ENCODE measurements around the gene SPATA31E1.
"Not testable (repeated sequence)": the region's sequence is repeated elsewhere in the genome, so short reads cannot be mapped to it uniquely, and the experiment has no call there.

SPATA31E1 gene

DNA sequence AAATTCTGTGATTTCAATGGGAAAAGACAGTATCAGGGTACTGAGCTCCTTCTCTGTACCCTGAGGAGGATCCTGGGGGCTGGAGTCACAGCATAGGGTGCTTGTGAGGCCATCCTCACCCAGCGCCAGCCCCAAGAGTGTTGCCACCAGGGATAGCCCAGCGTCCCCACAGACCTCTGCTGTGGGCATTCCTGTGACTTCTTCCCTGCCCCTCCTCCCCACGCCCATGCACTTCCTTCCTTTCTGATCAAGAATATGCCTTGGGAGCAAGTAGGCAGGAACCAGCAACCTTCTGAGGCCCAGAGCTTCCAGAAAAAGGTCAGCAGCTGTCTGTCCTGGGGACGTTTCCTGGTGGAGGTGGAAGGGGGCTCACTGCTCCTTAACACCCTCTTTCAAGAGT, 31.5 kb upstream of the SPATA31E1 start:
- H3K4me3 ChIP-seq (ENCODE audit: insufficient read depth, low read depth, low read length); H3K27me3 ChIP-seq (ENCODE audit: control insufficient read depth, insufficient read depth, low read length, poor library complexity, severe bottlenecking); H3K9me3 ChIP-seq (ENCODE audit: control insufficient read depth, low read length); H3K36me3 ChIP-seq (ENCODE audit: control insufficient read depth, insufficient read depth, low read length); H3K27ac ChIP-seq (ENCODE audit: insufficient read depth, low read depth, low read length, poor library complexity, severe bottlenecking); H3K4me1 ChIP-seq (ENCODE audit: control insufficient read depth, insufficient read depth, low read length): not testable (repeated sequence)
- WGBS, 2 experiments: 91 to 96% methylated on average over 4 of the region's 4 CpGs

DNA sequence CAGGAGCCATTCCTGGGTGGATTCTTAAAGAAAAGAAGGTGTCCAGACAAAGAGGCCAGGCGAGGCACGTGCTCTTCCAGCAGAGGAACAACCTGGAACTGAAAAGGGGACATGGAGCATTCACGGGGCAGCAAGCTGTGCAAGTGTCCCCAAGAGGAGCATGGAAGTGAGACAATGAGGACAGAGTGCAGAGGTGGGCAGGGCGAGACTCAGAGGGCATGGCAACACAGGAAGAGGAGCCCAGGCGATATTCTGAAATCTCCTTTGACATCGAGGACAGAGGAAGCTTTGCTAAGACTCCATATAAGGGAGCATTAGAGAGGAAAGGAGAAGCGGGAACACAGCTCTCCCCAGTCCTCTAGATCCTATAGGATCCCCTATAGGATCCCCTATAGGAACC, 29.4 kb upstream of the SPATA31E1 start:
- Histone ChIP-seq H3K4me3 (ENCODE audit: insufficient read depth, low read depth, low read length) (no peak overlapping the region), H3K27ac (ENCODE audit: insufficient read depth, low read depth, low read length, poor library complexity, severe bottlenecking) (no peak overlapping the region), H3K36me3 (ENCODE audit: control insufficient read depth, insufficient read depth, low read length) (no peaks in the 10 kb centered on the region), H3K27me3 (ENCODE audit: control insufficient read depth, insufficient read depth, low read length, poor library complexity, severe bottlenecking) (no peaks in the 10 kb centered on the region), H3K9me3 (ENCODE audit: control insufficient read depth, low read length) (no peaks in the 10 kb centered on the region), H3K4me1 (ENCODE audit: control insufficient read depth, insufficient read depth, low read length) (no peaks in the 10 kb centered on the region)
- WGBS, 2 experiments: 90 to 92% methylated on average over 7 of the region's 7 CpGs

DNA sequence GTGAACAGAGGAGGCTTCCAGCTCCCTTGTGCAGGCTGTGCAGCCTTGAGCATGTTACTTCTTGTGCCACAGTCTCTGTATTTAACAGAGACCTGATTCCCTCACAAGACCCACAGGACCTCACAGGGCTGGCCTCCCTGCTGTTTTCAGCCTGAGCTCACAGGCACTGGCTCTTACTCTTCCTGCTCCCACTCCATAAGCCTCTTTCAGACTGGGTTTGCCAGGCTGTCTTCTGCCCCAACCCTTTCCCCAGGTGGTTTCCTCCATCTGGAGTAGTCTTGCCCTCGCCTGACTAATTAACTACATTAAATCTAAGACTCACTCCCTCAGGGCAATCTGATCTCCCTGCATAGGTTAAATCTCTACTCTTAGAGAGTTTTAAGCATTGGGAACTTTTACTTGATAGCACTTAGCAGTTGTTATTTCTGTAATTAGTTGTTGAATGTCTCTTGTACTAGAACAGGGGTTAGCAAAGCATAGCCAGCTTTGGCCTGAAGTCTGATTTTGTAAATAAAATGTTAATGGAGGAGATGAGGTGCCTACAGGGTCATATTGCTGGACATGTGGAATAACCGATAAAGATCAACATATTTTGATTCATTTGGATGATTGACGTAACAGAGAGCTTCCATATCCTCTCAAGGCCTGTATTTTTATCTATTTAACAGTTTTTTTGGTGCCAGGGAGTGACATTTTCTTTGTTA, 28.6 kb upstream of the SPATA31E1 start:
- Histone ChIP-seq H3K27me3 (ENCODE audit: control insufficient read depth, insufficient read depth, low read length, poor library complexity, severe bottlenecking) (no peaks in the 10 kb centered on the region), H3K4me3 (ENCODE audit: insufficient read depth, low read depth, low read length) (no peak overlapping the region), H3K27ac (ENCODE audit: insufficient read depth, low read depth, low read length, poor library complexity, severe bottlenecking) (no peak overlapping the region), H3K4me1 (ENCODE audit: control insufficient read depth, insufficient read depth, low read length) (no peaks in the 10 kb centered on the region), H3K9me3 (ENCODE audit: control insufficient read depth, low read length) (no peaks in the 10 kb centered on the region), H3K36me3 (ENCODE audit: control insufficient read depth, insufficient read depth, low read length) (no peaks in the 10 kb centered on the region)
- 88 to 100% methylated on average over 2 to 3 of the region's 3 CpGs for WGBS, 2 experiments

DNA sequence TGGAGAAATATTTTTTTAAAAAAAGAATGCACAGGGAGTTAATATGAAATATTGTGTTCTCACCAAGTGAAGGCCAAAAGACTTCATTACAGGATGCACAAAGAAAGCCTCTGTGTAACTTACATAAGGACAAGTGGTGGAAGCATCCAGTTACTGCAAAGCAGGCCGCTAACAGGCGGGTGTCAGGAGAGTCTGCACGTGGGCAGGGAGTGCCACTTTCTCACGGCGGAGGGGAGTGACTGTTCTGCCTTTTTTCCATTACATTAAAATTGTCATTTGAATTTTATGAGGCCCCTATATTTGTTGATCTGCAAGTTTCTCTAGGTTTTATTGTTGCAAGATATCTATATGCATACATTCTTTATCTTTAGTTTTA, 28.1 kb upstream of the SPATA31E1 start:
- Histone ChIP-seq H3K27ac (ENCODE audit: insufficient read depth, low read depth, low read length, poor library complexity, severe bottlenecking) (no peak overlapping the region), H3K9me3 (ENCODE audit: control insufficient read depth, low read length) (no peaks in the 10 kb centered on the region), H3K27me3 (ENCODE audit: control insufficient read depth, insufficient read depth, low read length, poor library complexity, severe bottlenecking) (no peaks in the 10 kb centered on the region), H3K36me3 (ENCODE audit: control insufficient read depth, insufficient read depth, low read length) (no peaks in the 10 kb centered on the region), H3K4me1 (ENCODE audit: control insufficient read depth, insufficient read depth, low read length) (no peaks in the 10 kb centered on the region), H3K4me3 (ENCODE audit: insufficient read depth, low read depth, low read length) (no peak overlapping the region)
- WGBS, 2 experiments: 80 to 85% methylated on average over 5 of the region's 5 CpGs

DNA sequence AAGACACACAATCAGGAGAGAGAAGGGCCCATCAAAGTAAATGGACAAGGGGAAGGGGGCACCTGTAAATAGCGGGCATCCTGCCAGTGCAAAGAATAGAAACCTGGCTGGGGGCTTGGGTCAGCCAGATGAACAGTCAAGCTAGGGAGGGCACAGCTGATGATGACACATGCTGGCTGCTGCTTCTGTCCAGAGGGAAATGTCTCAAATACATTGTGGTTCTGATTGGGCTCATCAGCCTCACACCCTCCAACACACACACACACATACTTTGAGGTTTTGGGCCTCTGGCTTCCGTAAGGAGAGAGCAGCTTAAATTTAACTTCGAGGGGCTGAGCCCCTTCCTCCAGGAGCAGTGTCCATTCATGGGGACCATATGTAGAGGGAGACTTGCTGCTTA, 27.6 kb upstream of the SPATA31E1 start:
- Histone ChIP-seq H3K4me1 (ENCODE audit: control insufficient read depth, insufficient read depth, low read length) (no peaks in the 10 kb centered on the region), H3K36me3 (ENCODE audit: control insufficient read depth, insufficient read depth, low read length) (no peaks in the 10 kb centered on the region), H3K4me3 (ENCODE audit: insufficient read depth, low read depth, low read length) (no peak overlapping the region), H3K27ac (ENCODE audit: insufficient read depth, low read depth, low read length, poor library complexity, severe bottlenecking) (no peak overlapping the region), H3K9me3 (ENCODE audit: control insufficient read depth, low read length) (no peaks in the 10 kb centered on the region), H3K27me3 (ENCODE audit: control insufficient read depth, insufficient read depth, low read length, poor library complexity, severe bottlenecking) (no peaks in the 10 kb centered on the region)
- 93 to 97% methylated on average over 3 of the region's 3 CpGs for WGBS, 2 experiments

DNA sequence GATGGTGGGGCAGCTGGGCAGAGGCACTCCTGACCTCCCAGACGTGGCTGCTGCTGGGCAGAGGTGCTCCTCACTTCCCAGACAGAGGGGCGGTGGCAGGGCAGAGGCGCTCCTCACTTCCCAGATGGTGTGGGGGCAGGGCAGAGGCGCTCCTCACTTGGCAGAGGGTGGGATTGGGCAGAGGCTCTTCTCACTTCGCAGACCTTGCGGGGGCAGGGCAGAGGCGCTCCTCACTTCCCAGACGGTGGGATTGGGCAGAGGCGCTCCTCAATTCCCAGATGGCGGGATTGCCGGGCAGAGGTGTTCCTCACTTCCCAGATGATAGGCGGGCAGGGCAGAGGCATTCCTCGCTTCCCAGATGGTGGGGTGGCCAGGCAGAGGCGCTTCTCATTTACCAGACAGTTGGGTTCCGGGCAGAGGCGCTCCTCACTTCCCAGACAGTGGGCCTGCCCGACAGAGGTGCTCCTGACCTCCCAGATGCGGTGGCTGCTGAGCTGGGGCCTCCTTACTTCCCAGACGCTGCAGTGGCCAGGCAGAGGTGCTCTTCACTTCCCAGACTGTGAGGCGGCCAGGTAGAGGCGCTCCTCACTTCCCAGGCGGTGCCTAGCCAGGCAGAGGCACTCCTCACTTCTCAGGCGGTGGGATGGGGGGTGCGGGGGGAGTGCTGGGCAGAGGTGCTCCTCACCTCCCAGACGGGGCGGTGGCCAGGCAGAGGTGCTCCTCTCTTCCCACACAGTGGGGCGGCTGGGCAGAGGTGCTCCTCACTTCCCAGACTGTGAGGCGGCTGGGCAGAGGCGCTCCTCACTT, 25.3 kb upstream of the SPATA31E1 start:
- Histone ChIP-seq H3K9me3 (ENCODE audit: control insufficient read depth, low read length) (no peaks in the 10 kb centered on the region), H3K4me3 (ENCODE audit: insufficient read depth, low read depth, low read length) (no peak overlapping the region), H3K27me3 (ENCODE audit: control insufficient read depth, insufficient read depth, low read length, poor library complexity, severe bottlenecking) (no peaks in the 10 kb centered on the region), H3K4me1 (ENCODE audit: control insufficient read depth, insufficient read depth, low read length) (no peaks in the 10 kb centered on the region), H3K36me3 (ENCODE audit: control insufficient read depth, insufficient read depth, low read length) (no peaks in the 10 kb centered on the region), H3K27ac (ENCODE audit: insufficient read depth, low read depth, low read length, poor library complexity, severe bottlenecking) (no peak overlapping the region)
- WGBS, 2 experiments: 92% methylated on average over 29 of the region's 29 CpGs

DNA sequence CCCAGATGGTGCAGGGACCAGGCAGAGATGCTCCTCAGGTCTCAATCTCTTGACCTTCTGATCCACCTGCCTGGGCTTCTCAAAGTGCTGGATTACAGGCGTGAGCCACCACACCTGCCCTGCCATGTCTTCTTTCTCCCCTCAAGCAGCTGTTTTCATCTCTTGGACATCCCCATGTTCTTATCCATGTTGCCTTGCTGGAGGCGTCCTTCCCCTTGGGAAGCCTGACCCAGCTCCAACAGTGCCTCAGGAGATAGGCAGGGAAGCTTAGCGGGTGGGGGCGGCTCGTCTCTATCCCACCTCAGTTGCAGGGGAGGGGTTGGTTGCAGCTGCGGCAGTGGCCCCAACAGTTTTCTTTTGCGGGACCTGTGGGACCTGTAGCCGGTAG, 24.7 kb upstream of the SPATA31E1 start:
- H3K27ac ChIP-seq (ENCODE audit: insufficient read depth, low read depth, low read length, poor library complexity, severe bottlenecking): no peak overlapping the region
- H3K4me1 ChIP-seq (ENCODE audit: control insufficient read depth, insufficient read depth, low read length): no peaks in the 10 kb centered on the region
- H3K36me3 ChIP-seq (ENCODE audit: control insufficient read depth, insufficient read depth, low read length): no peaks in the 10 kb centered on the region
- no peak overlapping the region for H3K4me3 ChIP-seq (ENCODE audit: insufficient read depth, low read depth, low read length)
- no peaks in the 10 kb centered on the region for H3K27me3 ChIP-seq (ENCODE audit: control insufficient read depth, insufficient read depth, low read length, poor library complexity, severe bottlenecking)
- H3K9me3 ChIP-seq (ENCODE audit: control insufficient read depth, low read length): no peaks in the 10 kb centered on the region
- WGBS, 2 experiments: 96% methylated on average over 8 of the region's 8 CpGs

DNA sequence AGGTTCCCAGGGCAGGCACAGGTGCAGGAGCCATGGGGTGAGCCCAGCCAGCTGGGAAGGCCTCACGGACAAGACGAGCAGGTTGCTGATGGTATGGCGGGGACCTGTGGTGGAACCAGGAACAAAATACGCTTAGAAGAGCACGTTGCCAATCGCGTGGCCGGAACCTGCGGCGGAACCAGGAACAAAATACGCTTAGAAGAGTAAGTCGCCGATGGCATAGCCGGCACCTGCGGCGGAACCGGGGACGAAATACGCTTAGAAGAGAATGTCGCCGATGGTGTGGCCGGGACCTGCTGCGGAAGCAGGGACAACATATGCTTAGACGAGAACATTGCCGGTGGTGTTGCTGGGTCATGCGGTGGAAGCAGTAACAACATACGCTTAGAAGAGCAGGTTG, 23.5 kb upstream of the SPATA31E1 start:
- WGBS, 2 experiments: 95 to 96% methylated on average over 27 of the region's 27 CpGs
- no peaks in the 10 kb centered on the region for H3K27me3 ChIP-seq (ENCODE audit: control insufficient read depth, insufficient read depth, low read length, poor library complexity, severe bottlenecking)
- no peak overlapping the region for H3K27ac ChIP-seq (ENCODE audit: insufficient read depth, low read depth, low read length, poor library complexity, severe bottlenecking)
- H3K4me1 ChIP-seq (ENCODE audit: control insufficient read depth, insufficient read depth, low read length): no peaks in the 10 kb centered on the region
- no peaks in the 10 kb centered on the region for H3K9me3 ChIP-seq (ENCODE audit: control insufficient read depth, low read length)
- H3K36me3 ChIP-seq (ENCODE audit: control insufficient read depth, insufficient read depth, low read length): no peaks in the 10 kb centered on the region
- no peak overlapping the region for H3K4me3 ChIP-seq (ENCODE audit: insufficient read depth, low read depth, low read length)

DNA sequence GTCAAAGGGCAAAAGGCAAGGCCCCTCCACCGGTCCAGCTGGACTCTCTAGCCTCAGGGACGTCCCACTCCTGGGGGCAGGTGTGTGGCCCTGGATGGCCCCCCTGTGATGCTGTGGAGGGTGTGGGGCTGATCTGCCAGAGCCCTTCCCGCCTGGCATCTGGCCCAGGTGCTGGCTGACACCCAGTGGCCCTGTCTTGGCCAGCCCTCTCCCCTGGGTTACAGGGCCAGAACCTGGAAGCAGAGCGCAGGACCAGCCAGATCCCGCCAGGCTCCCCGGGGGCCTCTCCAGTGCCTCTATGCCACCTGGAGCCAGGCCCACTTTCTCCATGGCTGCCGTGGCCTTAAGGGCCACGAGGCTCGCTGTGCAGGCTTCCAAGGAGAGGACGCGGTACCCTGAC, 22.9 kb upstream of the SPATA31E1 start:
- Histone ChIP-seq H3K27ac (ENCODE audit: insufficient read depth, low read depth, low read length, poor library complexity, severe bottlenecking) (no peak overlapping the region), H3K4me3 (ENCODE audit: insufficient read depth, low read depth, low read length) (no peak overlapping the region), H3K27me3 (ENCODE audit: control insufficient read depth, insufficient read depth, low read length, poor library complexity, severe bottlenecking) (no peaks in the 10 kb centered on the region), H3K9me3 (ENCODE audit: control insufficient read depth, low read length) (no peaks in the 10 kb centered on the region), H3K36me3 (ENCODE audit: control insufficient read depth, insufficient read depth, low read length) (no peaks in the 10 kb centered on the region), H3K4me1 (ENCODE audit: control insufficient read depth, insufficient read depth, low read length) (no peaks in the 10 kb centered on the region)
- 90 to 91% methylated on average over 11 of the region's 11 CpGs for WGBS, 2 experiments

DNA sequence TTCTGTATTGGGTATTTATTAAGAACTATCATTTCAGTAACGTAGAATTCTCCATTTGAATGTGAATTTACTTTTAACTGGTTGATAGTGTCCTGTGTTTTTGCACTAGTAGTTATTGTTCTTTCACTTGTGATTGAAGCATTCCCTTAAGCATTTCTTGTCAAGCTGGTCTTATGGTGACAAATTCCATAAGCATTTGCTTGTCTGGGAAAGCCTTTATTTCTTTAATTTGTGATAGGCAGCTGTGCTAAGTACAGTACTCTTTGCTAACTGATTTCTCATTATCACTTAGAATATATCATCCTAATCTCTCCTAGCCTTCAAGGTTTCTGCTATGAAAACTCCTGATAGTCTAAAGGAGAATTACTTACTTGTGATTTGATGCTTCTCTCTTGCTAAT, 21.3 kb upstream of the SPATA31E1 start:
- Histone ChIP-seq H3K4me1 (ENCODE audit: control insufficient read depth, insufficient read depth, low read length) (no peaks in the 10 kb centered on the region), H3K36me3 (ENCODE audit: control insufficient read depth, insufficient read depth, low read length) (no peaks in the 10 kb centered on the region), H3K4me3 (ENCODE audit: insufficient read depth, low read depth, low read length) (no peak overlapping the region), H3K9me3 (ENCODE audit: control insufficient read depth, low read length) (no peaks in the 10 kb centered on the region), H3K27me3 (ENCODE audit: control insufficient read depth, insufficient read depth, low read length, poor library complexity, severe bottlenecking) (no peaks in the 10 kb centered on the region), H3K27ac (ENCODE audit: insufficient read depth, low read depth, low read length, poor library complexity, severe bottlenecking) (no peak overlapping the region)
- 100% methylated on average over 1 of the region's 1 CpG for WGBS, 2 experiments

Data from ectodermal cell (in vitro differentiated cells).